Bronchial epithelial cell (primary cell): ENCODE measurements around the gene GIPC2. TPM values are rescaled to one million over a fixed set of nuclear protein-coding genes. Genes with fewer than 3 reads are reported as not detected.

Experiments used
- DNase-seq: peaks from one replicate; pipeline ENCODE4 v3.0.0-alpha.2; 2010; ENCODE audit warnings: low read depth
- FAIRE-seq: peaks from 2 replicates; lab custom pipeline; 2011; peaks lifted over from hg19 to GRCh38; lab: Jason Lieb, UNC
- H3K27me3 ChIP-seq: 2 replicates; pipeline ENCODE4 v1.5.1; 2011; ENCODE audit warnings: low read length; ENCODE audit not compliant: control insufficient read depth, insufficient read depth
- H3K36me3 ChIP-seq: 2 replicates; pipeline ENCODE4 v1.5.1; 2011; ENCODE audit warnings: low read length; ENCODE audit not compliant: control insufficient read depth, insufficient read depth
- H3K4me3 ChIP-seq: 2 replicates; pipeline ENCODE4 v1.5.1; 2011; ENCODE audit warnings: mild to moderate bottlenecking, low read depth, low read length, control low read depth
- total RNA-seq: library from RNA; depleted of rRNA; stranded (reverse); fragments of >200 nt; gene quantifications from 2 replicates; pipeline ENCODE4 v1.2.1, GENCODE V29; 2014
- TF ChIP-seq, protein P1 (sequence below): IDR thresholded peaks from 2 replicates; pipeline ENCODE4 v1.5.1; 2011; ENCODE audit warnings: mild to moderate bottlenecking, moderate library complexity, low read length, control low read depth, inconsistent platforms; ENCODE audit not compliant: insufficient read depth, severe bottlenecking

The GIPC2 gene
- total RNA-seq, 1 donor from 2014 or later = 1.1 TPM

DNA sequence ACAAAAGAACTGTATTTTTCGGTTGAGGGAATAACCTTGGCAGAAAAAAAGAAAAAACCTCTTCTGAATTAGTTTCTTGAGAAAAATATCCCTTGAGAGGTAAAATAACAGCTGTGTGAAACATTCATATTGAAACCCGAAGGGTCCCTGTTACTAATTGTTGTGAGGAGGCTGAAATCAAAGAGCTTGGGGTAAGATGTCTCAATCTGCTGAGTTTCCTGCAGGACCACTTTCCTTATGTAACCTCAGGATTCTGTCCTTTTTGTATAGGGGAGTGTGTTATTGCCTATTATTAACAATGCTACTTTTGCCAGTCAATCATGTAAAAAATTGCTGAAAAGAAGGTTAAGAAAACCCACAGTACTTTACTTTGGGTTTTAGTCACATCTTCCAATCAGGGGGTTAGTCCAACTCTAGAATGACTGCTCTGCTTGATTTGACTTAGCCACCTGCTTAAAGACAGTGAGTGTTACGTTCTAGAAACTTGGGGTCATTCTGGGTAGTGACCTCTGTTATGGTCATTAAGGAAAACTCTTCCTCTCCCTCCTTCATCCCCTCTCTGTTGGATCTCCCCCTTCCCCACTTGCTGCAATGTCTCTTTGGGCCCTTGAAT lies 138.8 kb downstream of the GIPC2 start:
- FAIRE-seq = no peak
- TF ChIP-seq, protein P1, sequence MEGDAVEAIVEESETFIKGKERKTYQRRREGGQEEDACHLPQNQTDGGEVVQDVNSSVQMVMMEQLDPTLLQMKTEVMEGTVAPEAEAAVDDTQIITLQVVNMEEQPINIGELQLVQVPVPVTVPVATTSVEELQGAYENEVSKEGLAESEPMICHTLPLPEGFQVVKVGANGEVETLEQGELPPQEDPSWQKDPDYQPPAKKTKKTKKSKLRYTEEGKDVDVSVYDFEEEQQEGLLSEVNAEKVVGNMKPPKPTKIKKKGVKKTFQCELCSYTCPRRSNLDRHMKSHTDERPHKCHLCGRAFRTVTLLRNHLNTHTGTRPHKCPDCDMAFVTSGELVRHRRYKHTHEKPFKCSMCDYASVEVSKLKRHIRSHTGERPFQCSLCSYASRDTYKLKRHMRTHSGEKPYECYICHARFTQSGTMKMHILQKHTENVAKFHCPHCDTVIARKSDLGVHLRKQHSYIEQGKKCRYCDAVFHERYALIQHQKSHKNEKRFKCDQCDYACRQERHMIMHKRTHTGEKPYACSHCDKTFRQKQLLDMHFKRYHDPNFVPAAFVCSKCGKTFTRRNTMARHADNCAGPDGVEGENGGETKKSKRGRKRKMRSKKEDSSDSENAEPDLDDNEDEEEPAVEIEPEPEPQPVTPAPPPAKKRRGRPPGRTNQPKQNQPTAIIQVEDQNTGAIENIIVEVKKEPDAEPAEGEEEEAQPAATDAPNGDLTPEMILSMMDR = no peak
- Histone ChIP-seq H3K4me3 (no peak overlapping the region), H3K36me3 (no peaks in the 10 kb centered on the region), H3K27me3 (no peaks in the 10 kb centered on the region)
- no peak for DNase-seq

Other genes starting within 250 kb of the GIPC2 start
- 0.26 and 0.51 TPM in 2 replicates for gene NEXN, start 157.3 kb upstream of the GIPC2 start, total RNA-seq
- 95.8 and 103 TPM in 2 replicates for gene FUBP1, start 66.9 kb upstream of the GIPC2 start, total RNA-seq
- 6.8 and 15.7 TPM in 2 replicates for gene DNAJB4, start 41.0 kb upstream of the GIPC2 start, total RNA-seq